GM21717 (cell line): Measurements from ENCODE around the gene PNPLA5.
"Not testable (repeated sequence)": the region's sequence is repeated elsewhere in the genome, so short reads cannot be mapped to it uniquely, and the experiment has no call there.

Source experiments
- ATAC-seq: cut with Tn5 transposase; IDR thresholded peaks from one replicate; pipeline ENCODE4 v1.9.1; 2021; ENCODE audit warnings: mild to moderate bottlenecking, moderate library complexity; ENCODE audit not compliant: unreplicated experiment

PNPLA5 gene

DNA sequence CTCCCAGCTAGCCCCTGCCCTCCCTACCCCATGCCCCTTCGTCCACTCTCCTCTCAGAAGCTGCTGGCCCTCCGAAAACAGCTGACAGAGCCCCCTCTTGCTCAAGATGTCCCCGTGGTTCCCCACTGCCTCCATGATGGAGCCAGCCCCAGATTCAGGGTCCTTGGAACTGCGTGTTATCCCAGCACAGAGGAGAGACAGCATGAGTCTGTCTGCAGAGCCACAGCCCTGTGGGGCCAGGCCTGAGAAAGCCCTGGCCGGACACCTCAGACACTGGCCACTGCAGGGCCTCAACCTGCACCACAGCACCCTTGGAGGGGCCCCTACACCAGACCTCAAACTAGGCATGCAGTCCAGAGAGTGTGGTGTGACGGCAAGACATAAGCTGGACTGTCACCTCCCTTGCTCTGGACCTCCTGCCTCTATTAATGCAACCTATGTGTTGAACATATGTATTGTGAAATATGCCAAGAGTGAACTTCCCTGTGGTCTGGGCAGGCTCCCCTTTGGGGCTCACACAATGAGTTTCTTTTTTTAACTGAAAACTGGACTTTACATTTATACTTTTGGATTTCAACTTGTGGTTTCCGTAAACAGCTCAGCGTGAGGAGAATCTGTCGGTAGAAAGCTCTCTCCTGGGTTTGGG, 9.6 kb downstream of the PNPLA5 start:
- no peak for ATAC-seq

DNA sequence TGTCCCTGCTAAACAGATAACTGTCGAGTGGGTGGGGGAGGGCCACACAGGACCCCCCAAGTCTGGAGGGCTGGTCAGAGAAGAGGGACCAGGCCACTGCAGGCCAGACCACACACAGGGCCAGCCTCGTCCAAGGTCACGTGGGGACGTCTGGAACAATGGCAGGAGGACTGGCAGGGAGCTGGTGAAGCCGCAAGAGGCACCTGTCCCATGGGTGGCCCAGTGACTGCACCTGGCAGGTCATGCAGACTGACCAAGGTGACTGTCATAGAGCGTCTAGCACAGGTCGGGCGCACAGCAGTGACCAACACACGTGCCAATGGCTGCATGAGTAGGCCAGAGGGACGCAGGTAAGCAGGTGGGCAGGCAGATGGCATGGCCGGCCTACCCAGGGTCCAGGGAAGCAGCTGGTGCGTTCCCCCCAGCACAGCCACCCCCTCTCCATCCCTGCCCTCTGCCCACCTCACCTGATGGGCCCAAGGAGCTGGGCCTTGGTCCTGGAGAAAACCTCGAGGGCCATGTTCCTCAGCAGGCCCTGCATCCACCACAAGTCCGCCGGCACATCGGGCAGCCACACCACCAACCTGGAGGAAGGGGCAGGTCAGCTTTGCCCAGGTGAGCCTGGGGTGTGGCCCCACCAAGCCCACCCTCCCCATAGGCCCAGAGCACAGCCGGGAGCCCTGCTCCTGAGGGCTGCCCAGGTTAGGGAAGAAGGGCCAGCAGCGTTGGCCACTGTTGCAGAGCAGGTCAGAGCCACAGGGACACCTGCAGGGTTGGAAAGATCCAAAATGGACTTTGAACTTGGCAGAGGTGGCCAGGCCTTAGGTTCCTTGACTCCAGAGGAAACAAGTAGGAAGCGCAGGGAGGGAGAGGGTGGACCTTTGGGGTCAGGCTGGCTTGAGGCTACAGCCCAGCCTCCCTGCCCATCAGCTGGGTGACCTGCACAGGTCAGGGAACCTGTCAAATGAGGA, 10.4 kb downstream of the PNPLA5 start:
- no peak for ATAC-seq

DNA sequence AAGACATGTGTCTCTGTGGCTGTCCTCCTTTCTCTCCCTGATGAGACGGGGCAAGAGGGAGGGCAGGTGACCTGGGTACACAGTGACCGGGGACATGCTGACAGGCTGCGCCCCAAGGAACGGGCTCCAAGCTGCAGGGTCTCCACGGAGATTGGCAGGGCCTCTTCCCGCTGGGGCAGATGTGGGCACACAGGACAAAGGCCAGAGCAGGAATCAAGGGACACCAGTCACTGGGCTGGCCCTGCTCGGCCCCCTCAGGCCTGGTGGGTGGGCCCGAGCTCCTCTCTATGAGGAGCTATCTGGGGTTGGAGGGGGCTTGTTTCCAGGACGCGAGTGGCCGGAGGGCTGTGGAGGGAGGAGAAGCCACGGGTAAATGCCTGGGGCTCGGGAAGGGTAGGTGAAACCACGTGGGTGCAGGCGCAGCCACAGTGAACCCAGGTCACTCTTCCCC, 11.2 kb downstream of the PNPLA5 start:
- ATAC-seq: no peak

DNA sequence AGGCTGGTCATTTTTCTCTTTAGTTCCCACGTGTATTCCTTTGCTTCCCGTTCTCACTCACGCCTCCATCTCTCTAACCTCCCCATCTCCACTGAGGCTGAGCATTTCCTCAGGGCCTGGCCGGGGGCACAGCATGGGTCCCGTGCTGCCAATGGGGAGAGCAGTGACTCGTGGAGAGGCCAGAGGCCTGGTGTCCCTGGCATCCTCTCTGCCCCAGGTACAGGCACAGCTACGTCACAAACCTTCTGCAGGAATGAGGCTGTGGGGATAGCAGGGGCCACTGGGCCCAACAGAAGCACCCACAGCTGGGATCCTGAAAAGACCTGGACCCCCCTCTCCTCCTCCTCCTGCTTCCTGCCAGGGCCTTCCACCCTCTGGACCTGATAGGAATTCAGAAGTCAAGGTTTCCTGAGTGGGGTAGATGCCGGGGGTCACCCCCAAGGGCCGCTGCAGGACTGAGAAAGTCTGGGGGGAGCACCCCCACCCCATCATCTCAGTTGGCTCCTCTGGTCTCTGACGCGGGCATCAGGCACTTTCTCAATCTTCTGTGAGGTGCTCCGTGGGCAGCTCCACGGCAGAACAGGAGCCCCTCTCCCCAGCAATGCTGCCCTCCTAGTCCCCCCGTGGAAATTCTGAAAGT, 11.8 kb downstream of the PNPLA5 start:
- ATAC-seq: no peak

DNA sequence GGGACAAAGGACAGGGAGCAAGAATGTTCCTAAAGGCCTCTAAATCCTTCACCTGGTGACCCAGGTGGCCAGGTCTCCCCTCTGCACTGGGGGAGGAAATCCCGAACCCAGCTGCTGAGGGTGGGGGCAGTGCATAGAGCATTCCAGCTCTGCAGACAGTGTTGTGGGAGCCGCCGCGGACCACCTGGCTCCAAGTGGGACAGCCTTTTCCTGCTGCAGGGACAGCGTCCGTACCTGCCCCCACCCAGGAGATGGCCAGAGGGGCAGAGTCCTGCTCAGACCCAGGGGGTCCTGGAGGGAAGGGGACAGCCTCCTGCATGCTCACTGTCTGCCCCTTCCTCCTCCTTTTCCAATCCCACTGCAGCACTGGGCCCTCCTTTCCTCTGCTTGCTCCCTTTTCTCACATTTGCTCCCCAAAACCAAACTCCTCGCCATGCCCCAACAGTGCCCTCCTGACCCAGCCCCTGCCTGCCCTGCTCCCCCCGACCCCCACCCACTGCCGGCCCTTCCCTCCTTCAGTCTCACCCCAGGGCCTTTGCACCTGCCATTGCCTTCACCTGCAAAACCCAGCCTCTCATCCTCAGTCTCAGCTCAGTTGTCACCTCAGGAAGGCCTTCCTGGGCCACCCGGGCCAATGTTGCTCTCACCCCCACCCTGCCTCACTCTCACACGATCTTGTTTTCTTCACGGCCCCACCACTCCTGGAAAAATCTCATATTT, 12.8 kb downstream of the PNPLA5 start:
- no peak for ATAC-seq

DNA sequence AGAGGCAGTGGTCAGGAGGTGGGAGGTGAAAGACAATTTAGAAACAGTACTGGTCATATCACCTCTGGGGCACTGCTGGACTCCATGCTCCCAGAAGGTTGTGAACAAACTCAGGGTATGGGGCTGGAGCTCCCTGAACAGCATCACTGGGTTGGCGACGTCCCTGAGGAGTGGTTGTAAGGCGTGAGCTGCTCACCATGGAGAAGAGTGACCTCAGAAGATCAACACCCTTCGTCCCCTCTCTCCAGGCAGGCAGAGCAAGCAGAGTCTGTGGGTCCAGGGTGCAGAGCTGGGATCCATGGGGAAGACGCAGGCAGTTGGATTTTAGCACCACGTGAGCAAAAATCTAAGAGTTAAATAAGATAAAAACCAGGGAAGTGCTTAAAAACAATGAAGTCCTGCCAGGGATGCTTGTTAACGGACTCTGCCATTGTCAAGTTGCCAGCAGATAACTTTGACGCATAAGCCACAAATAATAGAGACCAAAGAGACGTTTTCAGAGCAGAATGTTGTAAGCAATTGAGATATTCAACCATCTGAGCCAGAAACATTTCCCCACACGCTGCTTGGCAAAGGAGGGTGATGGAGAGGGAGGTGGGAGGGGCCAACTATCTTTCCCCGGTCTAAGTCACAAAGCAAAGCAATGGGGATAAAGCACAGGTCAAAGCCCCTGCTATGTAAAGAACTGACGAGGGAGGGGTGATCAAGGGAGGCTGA, 13.6 kb downstream of the PNPLA5 start:
- ATAC-seq: no peak

DNA sequence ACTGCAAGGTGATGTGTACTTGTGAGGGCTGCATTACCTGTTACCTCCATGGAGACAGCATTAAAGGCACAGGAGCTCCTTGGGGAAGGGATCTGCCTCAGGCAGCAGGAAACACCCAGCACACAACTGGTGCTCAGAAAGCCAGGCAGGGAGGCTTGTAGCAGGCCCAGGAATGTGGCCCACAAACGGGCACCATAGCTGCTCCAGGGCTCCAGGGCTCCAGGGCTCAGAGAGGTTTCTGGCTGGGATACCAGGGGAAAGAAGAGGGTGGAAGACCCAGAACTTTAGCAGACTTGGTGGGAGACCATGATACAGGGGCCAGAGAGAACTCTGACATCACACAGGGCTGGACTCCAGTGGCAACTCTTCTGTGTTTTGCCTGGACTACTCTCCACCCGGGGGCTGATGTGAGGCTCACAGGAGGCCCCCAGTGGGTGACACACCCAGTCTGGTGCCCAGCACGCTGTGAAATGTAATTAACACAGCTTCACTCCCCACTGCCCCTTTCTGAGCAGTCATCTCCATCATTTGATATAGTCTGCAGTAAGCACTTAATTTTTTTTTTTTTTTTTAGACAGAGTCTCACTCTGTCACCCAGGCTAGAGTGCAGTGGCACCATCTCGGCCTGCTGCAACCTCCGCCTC, 14.8 kb downstream of the PNPLA5 start:
- ATAC-seq: no peak

DNA sequence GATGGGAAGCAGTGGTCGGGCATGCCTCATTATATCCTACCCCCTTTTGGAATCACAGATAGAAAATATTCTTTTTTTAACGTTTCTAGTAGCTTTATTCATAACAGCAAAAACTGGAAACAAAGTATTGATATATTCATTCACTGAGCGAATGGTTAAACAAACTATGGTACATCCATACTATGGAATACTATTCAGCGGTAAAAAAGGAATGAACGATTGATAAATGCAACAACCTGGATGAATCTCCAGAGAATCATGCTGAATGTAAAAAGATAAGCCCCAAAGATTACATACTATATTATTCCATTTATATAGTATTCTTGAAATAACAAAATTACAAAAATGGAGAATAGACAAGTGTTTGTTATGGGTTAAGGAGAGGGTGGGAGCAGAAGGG, 22.0 kb downstream of the PNPLA5 start:
- ATAC-seq: no peak

DNA sequence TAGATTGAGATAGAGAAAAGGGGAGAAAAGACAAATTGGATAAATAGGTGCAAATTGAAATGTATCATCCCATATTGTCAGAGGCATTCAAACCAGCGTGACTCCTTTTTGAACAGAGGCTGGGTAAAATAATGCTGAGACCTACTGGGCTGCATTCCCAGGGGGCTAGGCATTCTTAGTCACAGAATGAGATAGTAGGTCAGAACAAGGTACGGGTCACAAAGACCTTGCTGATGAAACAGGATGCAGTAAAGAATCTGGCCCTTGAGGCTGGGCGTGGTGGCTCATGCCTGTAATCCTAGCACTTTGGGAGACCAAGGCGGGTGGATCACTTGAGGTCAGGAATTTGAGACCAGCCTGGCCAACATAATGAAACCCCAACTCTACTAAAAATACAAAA, 22.8 kb downstream of the PNPLA5 start:
- not testable (repeated sequence) for ATAC-seq

DNA sequence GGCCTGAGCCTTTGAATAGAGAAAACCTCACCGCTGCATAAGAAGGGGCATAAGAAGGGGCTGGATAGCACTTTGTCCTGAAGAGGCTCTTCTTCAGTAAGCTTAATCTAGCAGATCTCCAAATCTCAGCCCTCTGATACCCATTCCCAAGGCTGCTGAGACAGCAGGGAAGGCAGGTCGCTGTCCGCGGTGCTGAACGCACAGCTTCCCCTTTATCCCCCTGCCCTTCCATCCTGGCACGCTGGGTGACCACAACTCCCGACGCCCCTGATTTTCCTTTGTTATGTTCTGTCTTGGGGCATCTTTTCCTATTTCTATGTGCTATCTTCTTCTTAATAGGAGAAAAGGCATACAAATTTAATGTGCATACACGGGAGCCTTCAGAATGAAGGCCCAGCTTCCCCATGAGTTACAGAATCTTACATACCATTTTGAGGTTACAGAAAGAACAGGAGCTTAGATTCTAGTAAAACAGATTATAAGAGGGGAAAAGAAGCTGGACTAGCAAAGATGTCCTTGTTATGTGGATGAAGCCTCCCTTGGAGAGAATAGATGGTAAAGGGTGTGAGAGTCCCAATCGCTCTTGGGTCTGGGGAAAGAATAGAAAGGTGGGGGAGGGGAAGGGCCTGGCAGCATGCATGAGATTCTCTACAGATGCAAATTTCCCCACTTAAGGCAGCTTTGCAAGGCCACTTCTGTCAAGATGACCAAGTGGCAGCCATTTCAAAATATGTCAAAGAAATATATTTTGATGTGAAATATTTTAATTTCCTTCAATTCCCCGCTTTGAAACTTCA, 23.8 kb downstream of the PNPLA5 start:
- ATAC-seq: no peak

DNA sequence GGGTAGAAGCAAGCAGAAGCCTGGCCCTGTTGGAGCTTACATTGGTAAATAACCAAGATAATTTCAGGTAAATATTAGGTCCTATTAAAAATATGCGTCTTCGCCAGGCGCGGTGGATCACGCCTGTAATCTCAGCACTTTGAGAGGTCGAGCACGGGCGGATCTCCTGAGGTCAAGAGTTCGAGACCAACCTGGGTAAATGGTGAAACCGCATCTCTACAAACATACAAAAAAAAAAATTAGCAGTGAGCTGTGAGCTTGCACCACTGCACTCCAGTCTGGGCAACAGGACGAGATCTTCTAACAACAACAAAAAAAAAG, 29.0 kb downstream of the PNPLA5 start:
- ATAC-seq: no peak

DNA sequence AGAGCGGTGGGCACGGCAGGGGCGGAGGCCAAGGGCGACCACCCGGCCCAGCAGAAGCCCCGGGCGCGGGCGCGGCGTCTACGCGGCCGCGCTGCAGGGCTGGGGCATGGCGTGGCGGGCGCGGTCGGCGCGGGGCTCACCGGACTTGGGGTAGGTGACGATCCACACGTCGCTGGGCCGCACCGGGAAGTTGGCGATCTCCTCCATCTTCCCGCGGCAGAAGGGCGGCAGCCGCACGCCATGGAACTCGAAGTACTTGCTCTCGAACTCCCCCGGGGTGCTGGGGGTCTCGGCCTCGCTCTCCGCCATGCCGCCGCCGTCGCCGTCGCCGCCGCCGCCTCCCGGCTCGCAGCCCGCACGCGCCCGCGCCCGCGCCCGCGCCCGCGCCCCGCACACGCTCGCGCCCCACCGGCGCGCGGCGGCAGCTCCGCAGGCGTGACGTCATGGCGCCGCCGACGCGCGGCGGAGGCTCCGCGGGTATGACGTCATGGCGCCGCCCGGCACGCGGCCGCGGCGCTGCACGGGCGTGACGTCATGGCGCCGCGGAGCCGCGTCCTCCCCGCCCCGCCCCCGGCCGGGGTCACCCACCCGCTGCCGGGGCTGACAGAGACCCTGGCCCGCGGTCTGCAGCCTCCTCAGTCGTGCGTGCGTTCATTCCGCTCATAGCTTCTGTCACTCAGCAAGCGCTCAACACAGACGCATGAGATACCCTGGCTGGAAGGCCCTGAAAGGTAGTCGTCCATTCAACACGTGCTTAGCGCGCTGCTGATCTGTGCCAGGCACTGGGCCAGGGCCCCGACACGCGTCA, 29.5 kb downstream of the PNPLA5 start, which contains the start of gene SULT4A1:
TSS of gene SULT4A1 (minus strand) at position 440 of the 808 bp plus-strand sequence. CDS start at position 309, 131 bp downstream.
- no peak for ATAC-seq

DNA sequence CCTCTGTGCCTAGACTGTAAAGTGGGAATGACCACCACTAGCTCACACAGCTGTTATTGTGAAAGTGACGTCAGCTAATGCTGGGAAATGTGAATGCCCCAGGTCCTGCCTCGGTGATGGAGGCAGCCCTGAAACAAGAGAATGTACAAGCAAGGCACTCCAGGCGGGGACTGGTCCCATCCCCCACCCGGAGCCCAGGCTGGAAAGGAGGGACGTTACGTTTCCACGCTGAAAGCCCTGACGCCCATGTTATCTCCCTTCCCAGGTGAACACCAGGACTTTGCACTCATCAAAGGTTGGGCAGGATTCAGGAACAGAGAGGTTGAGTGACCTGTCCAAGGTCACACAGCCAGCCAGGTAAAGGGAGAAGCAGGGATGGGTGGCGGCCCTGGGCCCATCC, 30.3 kb downstream of the PNPLA5 start:
- ATAC-seq: no peak

DNA sequence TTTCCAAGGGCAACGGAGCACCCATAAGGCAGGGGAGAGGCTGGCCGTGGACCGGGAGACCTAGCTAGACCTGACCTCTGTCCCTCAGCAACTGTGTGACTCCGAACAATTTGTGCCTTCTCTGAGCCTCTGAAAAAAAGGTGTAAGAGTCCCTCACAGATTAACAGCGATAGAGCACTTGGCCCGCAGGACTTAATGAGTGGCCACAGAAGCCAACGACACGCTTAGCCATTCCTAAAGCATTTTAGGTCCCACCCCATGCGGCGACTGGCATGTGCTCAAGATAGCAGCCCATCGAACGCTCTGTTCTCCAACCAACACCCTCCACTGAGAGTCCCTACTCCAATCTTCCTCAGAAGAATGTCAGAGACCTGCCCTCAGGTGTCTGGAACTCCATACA, 31.0 kb downstream of the PNPLA5 start:
- no peak for ATAC-seq

DNA sequence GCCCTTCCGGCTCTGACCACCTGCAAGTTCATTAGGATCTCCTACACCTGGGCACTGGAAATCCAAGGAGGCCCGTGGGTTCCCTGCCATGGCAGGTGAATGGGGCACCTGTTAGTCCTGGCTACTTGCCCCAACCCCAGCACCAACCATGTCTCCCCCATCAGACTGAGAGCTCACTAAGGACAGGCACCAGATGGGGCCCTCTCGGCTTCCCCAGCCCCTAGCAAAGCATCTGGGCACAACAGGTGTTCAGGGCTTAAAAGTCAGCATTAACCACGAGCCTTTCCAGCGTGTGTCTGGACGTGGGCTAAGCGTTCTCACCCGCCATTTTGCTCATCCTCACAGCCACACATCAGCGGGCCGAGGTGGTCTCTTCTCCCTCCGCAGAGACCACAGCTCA, 31.7 kb downstream of the PNPLA5 start:
- ATAC-seq: no peak

DNA sequence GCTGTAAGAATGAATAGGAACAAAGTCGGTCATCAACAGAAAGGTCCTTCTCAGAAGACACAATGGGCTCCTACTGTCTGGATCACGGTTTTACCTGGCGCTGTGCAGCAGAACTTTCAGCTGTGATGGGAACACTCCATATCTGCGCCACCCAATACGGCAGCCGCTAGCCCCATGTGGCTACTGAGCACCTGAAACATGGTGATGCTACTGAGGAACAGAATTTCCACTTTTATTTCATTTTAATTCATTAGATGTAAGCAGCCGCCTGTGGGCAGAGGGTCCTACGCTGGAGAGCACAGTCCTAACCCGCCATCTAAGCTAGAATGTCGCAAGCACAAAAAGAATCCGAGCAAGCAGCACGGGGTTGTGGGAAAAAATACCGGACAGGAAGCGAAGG, 32.2 kb downstream of the PNPLA5 start:
- ATAC-seq: no peak

DNA sequence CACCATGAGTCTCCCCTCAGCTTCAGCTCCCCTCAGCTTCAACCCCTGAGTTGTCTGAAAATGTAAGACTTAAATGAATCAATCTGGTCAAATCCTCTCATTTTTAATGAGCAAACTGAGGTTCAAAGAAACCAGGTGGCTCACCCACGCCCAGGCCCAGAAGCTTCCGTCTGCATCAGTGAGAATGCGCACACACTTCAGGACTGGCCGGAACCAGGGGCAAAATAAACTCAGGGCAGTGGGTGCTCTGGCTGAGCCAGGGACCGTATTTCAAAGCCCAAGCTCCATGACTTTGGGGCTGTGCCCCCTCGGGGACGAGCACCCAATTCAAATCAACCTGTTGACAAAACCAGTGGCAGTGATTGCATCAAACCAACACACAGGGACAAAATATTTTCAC, 32.6 kb downstream of the PNPLA5 start:
- no peak for ATAC-seq

DNA sequence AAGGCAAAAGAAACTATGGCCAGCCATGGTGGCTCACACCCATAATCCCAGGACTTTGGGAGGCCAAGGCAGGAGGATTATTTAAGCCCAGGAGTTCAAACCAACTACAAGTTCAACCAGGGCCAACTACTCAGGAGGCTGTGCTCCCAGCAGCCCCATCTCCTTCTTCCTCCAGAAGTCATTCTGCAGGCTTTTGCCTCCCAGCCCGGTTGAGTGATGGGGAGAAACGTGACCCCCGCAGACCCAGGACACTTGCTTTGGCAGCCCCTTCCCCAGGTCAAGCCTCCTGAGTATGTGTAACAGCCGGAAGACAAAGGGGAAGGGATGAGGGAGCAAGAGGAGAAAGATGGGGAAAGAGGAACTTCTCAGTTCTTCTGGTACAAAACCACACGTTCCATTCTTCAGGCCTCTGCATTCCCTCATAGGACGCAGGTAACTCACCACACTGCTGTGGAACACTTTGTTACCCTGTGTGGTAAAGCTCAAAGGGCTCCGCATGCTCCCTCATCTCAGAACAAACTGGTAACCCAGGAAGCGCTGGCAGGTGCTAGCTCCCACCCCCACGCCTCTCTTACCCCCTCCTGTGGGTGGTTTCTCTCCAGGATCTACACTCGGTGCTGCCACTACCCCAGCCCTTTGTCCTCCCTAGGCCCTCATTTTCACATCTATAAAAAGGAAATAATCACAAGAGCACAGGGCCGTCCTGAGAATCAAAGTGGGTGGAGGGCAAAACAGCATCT, 33.5 kb downstream of the PNPLA5 start:
- no peak for ATAC-seq
